HG02981 (cell line): ENCODE data around the gene KRT32.

Source experiments
- ATAC-seq: cut with Tn5 transposase; IDR thresholded peaks from one replicate; pipeline ENCODE4 v1.9.1; 2021; ENCODE audit warnings: mild to moderate bottlenecking, moderate library complexity; ENCODE audit not compliant: unreplicated experiment

KRT32 gene

DNA sequence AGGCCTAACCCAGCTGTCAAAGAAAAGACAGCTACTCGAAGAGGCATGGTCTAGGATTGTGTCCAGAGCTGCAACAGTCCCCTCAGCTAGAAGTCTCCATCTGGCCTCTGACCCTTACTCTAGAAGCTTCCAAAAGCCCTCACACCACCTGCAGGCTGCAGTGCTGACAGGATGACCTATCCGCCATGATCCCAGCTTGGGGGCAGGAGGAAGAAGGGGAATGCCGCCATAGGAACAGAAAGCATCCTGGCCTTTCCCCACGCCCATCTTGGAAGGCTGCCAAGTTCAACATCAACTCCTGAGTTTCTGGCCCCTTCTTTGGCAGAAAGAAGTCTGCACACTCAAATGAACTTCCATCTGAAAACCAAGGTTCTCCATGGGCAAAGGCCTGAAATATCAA is 25.6 kb upstream of the KRT32 start:
- ATAC-seq, result no peak

DNA sequence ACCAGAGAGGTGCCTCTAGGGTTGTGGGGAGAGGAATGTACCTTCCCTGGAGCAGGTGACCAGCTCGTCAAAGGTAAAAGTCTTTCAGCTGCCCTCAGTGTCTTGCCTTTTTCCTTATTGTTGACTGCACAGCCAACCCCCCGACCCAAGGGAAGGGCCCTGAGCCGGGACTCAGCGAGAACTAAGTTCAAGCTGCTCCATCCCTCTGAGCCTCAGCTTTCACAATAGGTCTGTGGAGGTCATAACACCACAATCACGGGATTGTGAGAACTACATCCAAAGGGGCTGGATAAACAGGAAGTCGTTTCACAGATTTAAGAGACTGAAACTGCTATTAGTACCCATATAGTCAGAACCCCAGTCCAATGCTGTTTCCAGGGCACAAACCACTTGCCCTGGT is 25.2 kb upstream of the KRT32 start:
- ATAC-seq, result no peak

DNA sequence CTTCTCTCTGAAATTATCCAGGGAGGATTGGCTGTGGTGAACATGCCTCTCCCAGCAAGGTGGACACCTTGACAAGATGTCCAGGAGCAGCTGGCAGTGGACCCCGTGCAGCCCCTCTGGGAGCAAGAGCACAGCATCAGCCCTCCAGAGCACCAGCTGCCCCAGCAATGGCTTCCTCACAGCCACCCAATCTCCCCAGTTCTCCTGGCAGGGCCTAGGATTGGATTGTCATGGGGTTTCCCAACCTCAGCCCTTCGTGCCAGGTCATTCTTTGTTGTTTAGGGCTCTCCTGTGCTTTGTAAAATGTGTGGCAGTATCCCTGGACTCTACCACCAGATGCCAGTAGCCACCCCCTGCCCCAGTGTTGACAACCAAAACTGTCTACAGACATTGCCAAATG is 24.3 kb upstream of the KRT32 start:
- ATAC-seq, result no peak

DNA sequence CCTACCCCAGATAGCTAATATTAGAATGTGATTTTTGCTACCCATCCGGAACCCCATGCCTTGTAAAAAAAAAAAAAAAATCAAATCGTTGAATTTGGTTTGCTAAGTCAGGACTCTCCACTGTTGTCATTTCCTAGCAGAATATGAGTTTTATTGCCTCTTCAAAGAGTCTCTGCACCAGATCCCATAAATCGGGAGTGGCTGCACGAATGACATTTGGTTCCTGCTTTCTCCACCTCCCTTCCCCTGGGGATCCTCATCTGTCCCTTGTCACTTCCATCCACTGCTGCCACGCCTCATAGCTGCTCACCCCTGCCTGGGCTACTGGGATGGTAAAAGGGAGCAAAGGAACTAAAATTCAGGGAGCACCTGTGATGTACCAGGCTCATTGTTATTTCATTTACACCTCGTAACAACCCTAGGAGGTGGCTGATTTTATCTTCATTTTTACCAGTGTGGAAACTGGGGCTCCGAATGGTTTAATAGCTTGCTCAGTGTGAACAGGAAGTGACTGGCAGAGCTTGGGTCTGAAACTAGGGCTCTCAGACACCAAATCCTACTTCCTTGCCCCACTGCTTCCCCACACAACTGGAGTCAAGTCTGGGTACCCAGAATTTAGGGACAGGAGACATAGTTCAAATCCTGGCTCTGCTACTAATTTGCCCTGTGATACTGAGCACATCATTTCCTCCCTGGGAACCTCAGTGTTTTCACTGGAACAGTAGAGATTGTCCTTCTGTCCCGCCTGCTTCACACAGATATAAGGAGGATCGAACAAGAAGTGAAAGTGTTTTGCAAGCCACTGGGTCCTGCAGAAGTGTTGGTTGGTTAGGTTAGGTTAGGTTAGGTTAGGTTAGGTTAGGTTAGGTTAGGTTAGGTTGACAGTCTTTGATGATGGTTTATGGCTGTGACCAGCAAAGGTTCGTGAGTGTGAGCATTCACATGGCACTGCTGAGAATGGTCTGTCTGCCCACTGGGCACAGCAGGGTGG is 23.1 kb upstream of the KRT32 start:
- no peak for ATAC-seq

DNA sequence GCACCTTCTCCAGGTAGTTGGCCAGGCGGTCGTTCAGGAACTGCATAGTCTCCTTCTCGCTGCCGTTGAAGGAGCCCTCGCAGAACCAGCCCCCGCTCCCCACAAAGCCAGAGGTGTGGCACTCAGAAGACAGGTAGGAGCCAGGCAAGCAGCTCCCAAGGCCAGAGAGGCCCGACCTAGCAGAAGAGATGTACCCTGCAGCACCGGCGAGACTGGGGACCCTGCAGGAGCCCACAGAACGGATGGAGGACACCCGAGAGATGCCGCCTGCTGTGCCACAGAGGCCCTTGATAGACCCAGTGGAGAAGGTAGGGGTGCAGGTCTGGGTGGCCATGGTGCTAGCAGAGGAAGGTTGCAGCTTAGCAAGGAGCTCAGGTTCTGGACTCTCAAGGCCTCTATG is 22.3 kb upstream of the KRT32 start, which contains the start of gene KRT36:
Gene KRT36, minus strand, starts transcription at position 380 of the 400 bp plus-strand sequence. Its CDS starts 46 bp downstream, at position 334.
- ATAC-seq, result no peak

DNA sequence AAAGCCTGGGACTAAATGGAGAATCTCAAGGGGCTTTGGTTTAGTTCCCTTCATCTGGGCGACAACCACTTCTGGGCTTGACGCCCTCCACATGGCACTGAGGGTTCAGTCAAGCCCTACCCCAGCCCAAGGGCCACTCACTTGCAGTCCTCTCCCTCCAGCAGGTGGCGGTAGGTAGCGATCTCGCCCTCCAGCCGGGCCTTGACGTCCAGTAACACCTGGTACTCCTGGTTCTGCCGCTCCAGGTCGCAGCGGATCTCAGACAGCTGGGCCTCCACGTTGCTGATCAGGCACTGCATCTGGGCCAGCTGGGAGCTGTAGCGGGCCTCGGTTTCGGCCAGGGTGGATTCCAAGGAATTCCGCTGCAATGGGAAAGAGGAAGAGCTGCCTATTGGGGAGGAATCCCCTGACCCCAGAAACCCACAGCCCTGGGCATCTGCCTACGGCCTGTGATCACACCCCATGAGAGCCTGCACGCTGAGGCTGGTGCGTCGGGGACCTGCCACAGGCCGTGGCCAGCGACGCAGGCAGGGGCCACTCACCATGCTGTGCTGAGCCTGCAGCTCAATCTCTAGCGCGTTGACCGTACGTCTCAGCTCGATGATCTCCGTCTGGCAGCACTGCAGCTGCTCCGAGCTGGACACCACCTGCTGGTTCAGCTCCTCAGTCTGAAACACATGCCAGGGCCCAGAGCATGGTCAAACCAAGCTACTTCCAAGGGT is 19.8 kb upstream of the KRT32 start:
- ATAC-seq, result no peak

DNA sequence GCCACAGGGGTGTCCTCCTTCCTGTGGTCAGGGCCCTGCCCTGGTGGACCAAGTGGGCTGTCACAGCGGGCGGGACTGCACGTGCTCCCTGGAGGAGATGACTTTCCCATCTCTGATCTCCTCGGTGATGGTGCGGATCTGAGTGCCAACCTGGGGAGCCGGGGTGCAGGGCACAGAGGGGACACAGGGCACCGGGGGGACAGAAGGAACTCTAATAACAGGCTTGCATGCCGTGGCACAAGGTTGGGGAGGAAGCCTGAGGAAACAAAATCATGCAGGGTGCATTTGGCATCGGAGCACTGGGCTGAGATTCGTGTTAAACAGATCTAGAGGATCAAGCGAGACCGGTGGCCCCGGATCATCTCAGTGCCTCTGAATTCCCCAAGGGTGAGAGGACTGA is 19.1 kb upstream of the KRT32 start:
- ATAC-seq, result no peak

DNA sequence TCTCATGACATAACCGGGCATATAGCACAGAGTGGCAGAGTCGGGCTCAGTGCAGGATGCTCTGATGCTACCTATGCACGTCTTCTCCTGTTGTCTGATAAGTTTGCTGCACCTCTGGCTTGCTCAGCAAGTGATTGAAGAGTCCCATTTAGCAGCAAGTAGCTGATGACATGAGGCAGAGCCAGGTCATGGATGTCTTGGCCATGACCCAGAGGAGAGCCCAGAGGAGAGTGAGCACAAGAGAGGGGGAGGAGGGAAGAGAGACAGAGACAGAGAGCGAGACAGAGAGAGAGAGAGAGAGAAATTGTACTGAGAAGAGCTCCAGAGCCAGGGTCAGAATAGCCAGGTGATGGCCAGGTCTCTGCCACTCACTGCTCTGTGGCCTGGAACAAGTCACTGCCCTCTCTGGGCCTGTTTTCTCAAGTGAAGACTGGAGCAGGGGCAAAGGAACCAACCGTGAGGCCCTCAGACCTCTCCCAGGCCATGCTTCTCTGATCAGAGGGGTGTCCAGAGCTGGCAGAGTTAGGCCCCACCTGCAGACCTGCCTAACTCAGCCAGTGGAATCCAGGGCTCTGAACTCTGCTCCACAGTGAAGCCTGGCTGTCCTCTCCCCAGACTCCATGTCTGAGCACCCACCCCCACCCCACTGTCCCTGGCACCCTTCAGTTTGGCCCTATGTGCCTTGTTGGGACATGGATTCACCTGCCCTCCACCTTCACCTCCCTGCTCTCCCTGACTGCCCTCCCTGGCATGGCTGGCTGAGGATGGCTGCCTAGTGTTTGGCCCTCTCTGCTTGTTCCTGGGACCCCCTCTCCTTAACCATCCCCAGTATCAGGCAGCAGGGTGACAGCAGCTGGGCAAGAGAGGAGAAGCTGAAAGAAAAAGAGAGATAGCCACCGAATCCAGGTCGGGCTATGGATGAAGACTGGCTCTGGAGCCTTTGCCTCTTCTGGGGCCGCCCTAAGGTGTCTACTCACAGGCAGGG is 18.0 kb upstream of the KRT32 start:
- ATAC-seq, result no peak

DNA sequence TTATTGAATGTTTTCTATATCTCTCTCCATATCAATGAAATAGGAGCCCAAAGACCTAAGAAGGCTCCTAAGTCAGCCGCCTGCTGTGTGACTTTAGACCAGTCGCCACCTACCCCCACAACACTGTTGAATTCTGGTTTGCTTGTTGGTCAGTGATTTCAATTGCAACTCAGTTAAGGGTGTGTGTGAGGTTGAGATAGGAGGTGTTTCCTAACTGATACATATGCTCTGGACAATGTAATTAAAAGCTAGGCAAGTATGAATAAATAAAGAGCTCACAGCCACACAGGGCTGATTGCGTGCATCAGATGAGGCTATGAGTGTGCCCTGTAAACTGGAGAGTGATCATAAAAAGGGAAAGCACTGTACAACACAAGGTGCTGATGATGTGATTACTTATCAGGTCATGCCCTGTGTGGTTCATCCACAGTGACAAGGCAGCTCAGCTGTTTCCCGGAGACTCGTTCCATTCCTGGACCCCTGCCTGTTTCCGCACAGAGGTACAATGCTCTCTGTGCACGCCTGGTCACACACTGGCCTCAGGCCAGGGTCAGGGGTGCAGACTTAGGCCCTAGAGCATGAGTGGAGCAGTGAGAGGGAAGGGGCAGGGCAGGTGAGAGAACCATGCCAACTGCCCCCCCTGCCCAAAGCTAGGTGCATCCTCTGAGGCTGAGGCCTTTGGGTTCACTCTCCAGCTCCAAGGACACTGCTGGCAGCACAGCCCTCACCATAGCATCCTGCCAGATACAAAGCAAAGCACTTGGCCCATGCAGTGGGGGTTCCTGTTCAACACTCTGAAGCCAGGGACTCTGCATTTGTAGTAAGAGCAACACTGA is 17.0 kb upstream of the KRT32 start:
- no peak for ATAC-seq

DNA sequence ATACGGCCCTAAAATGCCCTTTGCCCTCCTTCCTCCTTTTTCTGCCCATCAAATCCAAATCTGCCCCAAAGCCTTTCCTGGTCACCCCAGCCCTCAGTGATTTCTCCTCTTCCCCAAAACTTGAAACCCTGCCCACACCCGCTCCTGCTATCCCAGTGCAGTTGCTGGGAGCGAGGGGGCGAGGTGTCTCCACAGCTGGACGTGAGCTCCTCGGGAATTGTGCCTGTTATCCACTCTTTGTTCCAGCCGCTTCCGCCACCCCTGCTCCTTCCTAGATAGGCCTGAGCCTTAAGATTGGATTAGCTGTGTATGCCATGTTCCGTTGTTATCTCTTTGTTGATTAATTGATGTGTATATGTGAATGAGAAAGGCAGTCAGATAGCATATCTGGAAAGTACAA is 16.3 kb upstream of the KRT32 start:
- ATAC-seq, result no peak

DNA sequence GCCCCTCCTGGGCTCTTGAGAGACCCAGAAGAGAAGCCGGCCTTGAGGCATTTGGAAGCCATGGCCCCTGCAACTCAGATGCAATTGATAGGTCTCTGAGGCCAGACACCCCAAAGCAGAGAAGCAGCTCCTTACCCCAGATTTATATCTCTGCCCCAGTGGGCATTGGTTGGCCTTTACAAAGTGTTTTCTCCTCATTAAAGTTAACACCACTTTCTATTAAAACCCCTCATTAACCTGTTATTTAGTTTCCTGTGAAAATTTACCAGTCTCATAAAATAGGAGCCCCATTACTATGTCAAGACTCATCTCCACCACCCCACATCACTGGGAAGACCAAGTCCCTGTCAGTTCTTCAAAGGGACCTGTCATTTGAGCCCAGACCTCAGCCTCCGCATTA is 13.8 kb upstream of the KRT32 start, which contains the start of gene KRT35:
Gene KRT35, minus strand, starts transcription at position 116 of the 400 bp plus-strand sequence. Its CDS starts 54 bp downstream, at position 62.
- no peak for ATAC-seq

DNA sequence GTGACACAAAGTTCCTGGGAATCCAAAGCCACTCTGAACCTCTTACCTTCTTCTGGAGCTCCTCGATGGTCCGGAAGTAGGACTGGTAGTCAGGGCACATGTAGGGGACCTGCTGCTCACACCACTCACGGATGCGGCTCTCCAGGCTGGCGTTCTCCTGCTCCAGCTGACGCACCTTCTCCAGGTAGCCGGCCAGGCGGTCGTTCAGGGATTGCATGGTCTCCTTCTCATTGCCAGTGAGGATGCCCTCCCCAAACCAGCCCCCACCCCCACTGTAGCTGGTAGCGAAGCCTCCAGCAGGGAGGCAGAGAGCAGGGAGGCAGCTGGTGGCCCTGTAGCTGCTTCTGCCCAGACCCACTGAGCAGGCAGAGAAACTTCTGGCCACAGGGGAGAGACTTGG is 13.4 kb upstream of the KRT32 start:
- ATAC-seq, result no peak

DNA sequence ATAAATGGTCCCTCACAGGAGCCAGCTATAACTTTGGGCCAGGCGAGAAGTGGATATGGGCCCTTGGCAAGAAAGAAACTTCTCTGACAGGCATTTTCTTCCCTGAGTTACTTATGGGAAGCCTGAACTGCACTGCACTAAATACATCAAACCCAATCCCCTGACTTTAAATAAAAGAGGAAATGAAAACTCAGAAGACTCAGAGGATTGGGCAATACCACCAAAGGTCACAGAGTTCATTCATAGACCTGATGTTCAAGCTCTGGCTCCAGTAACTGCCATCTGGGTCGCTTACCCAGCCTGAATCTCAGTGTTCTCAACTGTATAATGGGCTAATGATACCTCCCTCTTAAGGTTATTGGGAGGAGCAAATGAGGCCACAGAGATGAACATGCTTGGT is 12.9 kb upstream of the KRT32 start:
- ATAC-seq, result no peak

DNA sequence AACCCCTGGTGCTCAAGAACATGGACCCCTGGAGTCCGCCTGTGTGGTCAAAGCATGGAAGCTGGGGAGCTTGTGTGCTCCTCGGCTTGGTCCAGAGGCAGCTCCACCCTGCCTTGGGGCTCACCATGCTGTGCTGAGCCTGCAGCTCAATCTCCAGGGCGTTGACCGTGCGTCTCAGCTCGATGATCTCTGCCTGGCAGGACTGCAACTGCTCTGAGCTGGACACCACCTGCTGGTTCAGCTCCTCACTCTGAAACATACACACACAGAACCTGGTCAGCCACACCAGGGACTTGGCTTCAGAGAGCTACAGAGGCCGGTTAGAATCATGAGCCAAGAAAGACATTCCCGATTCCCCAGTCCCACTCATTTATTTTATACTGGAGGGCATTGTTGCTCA is 11.1 kb upstream of the KRT32 start:
- ATAC-seq, result no peak

DNA sequence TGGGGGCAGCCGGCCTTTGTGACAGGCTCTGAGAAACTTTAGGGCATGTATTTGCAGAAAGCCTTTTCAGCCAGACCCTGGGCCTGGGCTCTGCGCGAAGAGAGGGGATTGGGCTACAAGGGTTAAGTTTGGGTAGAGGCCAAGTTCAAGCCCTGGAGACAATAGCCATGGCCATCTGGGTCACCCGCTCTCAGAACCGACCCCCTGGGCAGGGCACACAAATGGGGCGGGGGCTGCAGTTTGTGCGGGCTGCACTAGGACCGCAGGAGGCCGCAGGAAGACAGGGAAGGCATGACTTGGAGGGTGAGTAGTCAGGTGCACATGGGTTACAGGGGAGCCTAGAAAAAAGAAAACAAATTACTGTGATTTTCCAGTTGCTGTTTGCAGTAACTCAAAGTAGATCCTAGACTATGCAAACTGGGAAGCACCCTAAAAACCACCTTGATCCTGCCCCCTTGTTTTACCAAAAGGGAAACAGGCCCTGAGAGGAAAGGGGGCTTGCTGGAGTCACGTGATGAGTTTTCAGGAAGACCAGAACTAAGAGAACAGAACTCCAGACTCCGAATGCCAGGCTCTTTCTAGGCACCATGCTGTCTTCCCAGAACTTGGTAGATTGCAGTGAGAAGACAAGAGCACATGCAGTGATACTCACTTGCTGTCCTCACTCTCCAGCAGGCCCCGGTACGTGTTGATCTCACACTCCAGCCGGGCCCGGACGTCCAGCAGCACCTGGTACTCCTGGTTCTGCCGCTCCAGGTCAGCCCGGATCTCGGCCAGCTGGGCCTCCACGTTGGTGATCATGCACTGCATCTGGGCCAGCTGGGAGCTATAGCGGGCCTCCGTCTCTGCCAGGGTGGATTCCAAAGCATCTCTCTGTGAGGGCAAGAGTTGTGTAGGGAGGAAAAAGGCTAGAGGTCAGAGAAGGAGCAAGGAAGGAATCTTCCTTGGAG is 10.0 kb upstream of the KRT32 start:
- no peak for ATAC-seq

DNA sequence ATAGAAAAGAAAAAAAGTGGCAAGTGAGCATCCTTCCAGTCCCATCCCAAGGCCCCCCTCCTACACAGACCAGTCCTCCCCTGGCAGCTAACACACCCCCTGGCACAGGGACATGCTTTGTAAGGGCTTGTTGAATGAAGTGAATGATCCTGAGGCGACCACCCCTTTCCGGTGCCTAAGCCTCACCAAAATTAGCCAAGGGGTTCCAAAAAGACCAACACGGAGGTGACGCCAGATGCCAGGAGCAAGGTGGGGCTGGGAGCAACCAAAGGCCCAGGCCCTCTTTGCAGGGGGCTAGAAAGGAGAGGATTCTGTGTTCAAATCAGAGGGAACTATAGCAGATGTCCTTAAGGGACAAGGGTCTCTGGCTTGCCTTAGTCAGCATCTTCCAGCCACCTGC is 8.2 kb upstream of the KRT32 start:
- no peak for ATAC-seq

DNA sequence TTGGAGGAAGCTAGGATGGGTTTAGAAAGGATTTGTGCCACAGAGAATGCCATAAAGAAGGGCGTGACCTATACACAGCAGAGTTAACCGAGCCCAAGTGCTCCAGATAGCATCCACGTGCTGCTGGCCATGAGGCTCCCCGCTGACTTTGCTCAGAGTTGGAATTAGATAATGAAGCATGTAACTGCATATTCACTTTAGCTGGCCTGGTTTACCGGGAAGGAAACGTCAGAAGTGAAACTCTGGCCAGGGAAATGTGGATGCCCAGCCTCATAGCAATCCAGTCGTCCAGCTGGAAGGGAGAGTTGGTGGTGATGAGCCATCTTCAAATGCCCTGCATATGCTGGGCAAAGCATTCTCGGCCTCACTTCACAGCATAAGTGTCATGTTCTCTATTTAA is 7.7 kb upstream of the KRT32 start:
- ATAC-seq, result no peak

DNA sequence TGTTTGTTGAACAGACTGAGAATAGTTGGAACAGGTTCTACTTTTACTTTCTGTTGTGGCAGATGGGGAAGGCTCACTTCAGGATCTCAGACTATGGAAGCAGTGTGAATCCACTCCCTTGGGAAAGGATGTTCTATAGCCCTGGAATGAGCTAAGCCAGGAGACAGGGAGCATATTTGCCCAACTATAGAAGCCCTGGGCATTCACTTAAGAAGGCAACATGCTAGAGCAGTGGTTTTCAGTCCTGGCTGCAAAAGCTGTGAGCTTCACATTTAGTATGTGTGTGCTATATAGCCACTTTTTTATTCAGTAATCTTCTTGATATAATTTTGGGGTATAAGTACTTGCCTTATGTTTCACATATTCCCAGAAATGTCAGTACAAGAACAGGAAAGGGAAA is 1.2 kb upstream of the KRT32 start:
- ATAC-seq, result no peak

DNA sequence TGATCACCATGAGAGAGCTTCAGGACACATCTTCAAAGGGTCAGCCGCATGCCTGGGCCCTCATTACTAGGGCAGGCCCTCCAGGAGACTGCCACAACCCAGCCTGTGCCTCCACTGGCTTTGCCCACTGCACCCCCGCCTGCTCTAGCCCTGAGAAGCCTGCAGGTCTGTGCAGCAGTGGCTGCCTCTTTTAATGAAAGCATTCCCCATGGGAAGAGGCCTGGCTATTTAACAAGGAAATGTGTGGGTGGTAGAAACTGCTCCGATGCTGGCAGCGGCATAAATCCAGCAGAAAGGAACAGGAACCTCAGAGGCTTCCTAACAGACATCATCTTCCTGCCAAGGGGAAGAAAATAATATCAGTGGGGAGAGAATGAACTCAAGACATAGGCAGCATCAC is 375 bp upstream of the KRT32 start:
- no peak for ATAC-seq
